Fibroblast of villous mesenchyme (primary cell): ENCODE results near the gene ZHX3. TPM values are rescaled to one million over a fixed set of nuclear protein-coding genes. Genes with fewer than 3 reads are reported as not detected.

Source experiments
- DNase-seq: peaks from one replicate; pipeline ENCODE4 v3.0.0-alpha.2; 2010; ENCODE audit warnings: low read depth
- H3K4me3 ChIP-seq: 2 replicates; pipeline ENCODE4 v1.5.1; 2011; ENCODE audit warnings: low read depth, mild to moderate bottlenecking, low read length
- CTCF ChIP-seq: IDR thresholded peaks from 2 replicates; pipeline ENCODE4 v1.5.1; 2012; ENCODE audit warnings: low read depth, mild to moderate bottlenecking, low read length; ENCODE audit not compliant: insufficient read depth
- total RNA-seq: library from RNA; depleted of rRNA; stranded (reverse); fragments of >200 nt; gene quantifications from 2 replicates; pipeline ENCODE4 v1.2.3, GENCODE V29; 2012

Gene ZHX3
- total RNA-seq, 1 donor: 39.3 TPM

GRCh38 chr20:41141153-41141815 lies 176.2 kb downstream of the ZHX3 start:
- peak; percentile 80 for DNase-seq
- TF ChIP-seq CTCF: no peak
- no peak overlapping the region for H3K4me3 ChIP-seq

- no peak for TF ChIP-seq CTCF
- no peak overlapping the region for H3K4me3 ChIP-seq
- no peak for DNase-seq
Observed at GRCh38 chr20:41140226-41141133, 177.1 kb downstream of the ZHX3 start.

DNA sequence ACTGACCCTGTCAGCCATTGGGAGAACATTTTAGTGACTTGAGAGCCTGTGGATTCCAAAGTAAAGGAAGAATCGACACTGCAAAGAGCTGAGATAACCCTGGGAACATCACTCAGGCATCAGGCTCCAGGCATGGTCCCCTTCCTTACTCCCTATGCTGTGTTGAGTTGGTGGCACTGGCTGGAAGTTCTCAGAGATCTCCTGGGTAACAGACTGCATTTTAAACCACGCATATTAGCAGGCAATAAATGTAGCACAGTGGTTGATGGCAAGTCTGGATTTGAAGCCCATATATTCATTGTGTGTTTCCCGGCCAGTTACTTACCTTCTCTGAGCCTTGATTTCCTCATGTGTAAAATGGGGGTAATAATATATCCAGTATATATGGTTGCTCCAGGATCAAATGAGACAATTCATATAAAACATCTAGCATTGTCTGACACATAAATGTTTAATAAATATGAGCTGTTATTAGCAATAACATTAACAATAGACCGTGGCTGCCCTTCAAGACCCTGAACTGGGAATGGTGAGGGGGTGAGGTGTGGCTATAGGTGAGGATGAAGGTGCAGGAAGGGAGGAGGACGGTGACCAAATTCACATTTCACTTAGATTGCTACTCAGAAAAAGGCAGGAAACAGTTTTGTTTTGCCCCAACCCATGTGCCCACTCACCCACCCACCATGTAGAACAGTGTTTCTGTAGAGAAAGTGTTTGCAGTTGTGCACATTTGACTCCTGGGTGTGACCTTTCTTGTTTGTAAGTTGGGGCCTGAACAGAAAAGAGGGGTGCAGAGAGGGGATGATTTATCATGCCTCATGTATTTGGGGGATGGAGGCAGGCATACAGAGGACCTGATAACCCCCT lies 178.1 kb downstream of the ZHX3 start:
- H3K4me3 ChIP-seq: peak overlapping the region; percentile 59
- DNase-seq: no peak
- TF ChIP-seq CTCF: no peak

DNA sequence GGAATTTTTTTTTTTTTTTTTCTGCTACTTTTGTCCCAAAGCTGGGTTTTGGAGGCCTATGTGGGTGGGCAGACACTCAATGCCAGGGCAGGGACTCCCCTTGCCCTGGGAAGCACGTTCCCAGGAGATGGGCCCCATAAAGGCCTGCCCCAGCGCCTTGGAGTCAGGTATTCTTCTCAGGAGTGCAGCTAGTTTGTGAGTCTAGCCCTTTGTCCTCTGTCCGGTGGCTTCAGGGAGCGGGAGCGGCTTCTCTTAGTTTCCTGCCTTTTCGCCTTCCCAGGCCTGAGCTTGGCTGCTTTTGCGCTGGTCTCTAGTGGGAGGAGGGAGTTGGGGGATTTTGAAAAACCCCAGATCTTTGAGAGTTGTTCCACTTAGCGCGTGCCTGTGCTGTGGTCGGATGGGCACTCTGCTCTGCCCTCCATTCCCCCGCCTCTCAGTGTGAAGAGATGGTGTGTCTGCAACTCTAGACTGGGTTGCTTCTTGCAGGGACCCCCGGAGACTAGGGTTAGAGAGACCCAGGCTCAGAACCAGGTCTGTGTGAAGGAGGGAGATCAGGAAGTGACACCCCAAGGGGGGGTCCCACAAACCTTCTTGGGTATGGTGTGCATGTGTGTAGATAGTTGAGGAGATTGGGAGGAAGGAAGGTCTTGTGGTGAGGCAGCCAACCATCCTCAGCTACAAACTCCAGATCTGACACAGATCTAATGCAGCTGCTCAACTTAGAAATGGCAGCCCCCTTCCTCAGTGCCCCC lies 178.9 kb downstream of the ZHX3 start:
- DNase-seq: peak; percentile 32
- no peak for TF ChIP-seq CTCF

DNA sequence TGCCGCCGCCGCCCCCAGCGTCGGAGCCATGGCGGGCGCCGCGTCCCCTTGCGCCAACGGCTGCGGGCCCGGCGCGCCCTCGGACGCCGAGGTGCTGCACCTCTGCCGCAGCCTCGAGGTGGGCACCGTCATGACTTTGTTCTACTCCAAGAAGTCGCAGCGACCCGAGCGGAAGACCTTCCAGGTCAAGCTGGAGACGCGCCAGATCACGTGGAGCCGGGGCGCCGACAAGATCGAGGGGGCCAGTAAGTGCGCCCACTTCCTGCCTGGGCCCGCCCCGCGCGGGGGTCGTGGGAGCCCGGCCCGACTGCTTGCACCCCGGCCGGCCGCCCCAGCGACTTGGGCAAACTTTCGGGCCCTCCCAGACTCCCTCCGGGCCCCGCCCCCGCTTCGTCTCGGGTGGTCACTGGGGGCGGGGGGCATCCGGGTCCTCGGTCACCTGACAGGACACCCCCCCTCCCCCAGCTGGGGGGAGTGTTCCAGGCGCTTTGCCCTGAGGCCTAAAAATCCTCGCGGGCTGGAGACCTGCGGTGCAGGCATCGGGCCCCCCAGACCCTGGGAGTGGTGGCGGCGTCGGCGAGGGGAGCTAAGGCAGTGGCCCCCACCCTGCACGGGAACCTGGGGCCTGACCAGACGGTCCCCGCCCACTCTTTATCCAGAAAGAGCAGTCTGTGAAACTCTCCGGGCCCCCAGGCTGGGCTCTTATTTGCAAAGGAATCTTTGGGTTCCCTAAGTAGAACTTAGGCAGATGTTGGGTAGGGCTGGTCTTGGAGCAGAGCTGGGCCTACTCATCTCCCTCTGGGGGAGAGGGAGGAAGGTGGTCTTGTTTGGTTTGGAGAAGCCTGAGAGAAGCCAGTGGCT lies 179.7 kb downstream of the ZHX3 start:
- TF ChIP-seq CTCF: no peak
- peak overlapping the region; percentile 59 for H3K4me3 ChIP-seq
- peak; percentile 70 for DNase-seq

More for the DNA sequence above, 178.9 kb downstream of the ZHX3 start:
- H3K4me3 ChIP-seq: peak overlapping the region; percentile 59
